ENCODE results near the gene ART4. TPM values are rescaled to one million over a fixed set of nuclear protein-coding genes. Genes with fewer than 3 reads are reported as not detected.
A peak's percentile ranks its signal among the peaks of the same experiment; 100 is the strongest.

The ART4 gene
- total and polyA plus RNA-seq, 4 donors = 10.5 to 40.7 (median 22.2) TPM

- no peaks in the 10 kb centered on the region for H3K9me3 ChIP-seq (ENCODE audit: control insufficient read depth in 4 of 4, low read length in 3 of 4)
- H3K27ac ChIP-seq (ENCODE audit: low read depth in 1 of 2, low read length in 2 of 2) = no peak overlapping the region
- DNase-seq (ENCODE audit: low spot score) = no peak
- no peaks in the 10 kb centered on the region for H3K27me3 ChIP-seq (ENCODE audit: control insufficient read depth in 4 of 4, insufficient read depth in 4 of 4, low read length in 3 of 4)
- no peaks in the 10 kb centered on the region for H3K36me3 ChIP-seq (ENCODE audit: control insufficient read depth in 4 of 4, insufficient read depth in 3 of 4, low read depth in 1 of 4, low read length in 3 of 4)
- TF ChIP-seq TAF1 (conservative IDR thresholded peaks at IDR 0.05) (no peak), REST (IDR thresholded peaks at IDR 0.05) (no peak), GABPA (IDR thresholded peaks at IDR 0.05 in 1 of 2, conservative IDR thresholded peaks at IDR 0.05 in 1 of 2) (no peak), HNF4G (IDR thresholded peaks at IDR 0.05) (no peak), ATF3 (IDR thresholded peaks at IDR 0.05) (no peak), YY1 (IDR thresholded peaks at IDR 0.05) (no peak), EGR1 (IDR thresholded peaks at IDR 0.05; ENCODE audit: low read depth in 2 of 2) (no peak), FOXA1 (IDR thresholded peaks at IDR 0.05) (no peak), NR2F2 (IDR thresholded peaks at IDR 0.05) (no peak)
- H3K4me3 ChIP-seq (ENCODE audit: low read depth in 1 of 3, low read length in 3 of 3) = no peak overlapping the region
- H3K4me1 ChIP-seq (ENCODE audit: control insufficient read depth in 4 of 4, insufficient read depth in 4 of 4, low read length in 3 of 4) = peaks cover 0 to 14% (median 2%) of the 10 kb centered on the region in 4 donors
- no peak overlapping the region for H3K9ac ChIP-seq (ENCODE audit: low read depth in 1 of 2, low read length in 2 of 2)
- 92% methylated on average over 2 of the region's 2 CpGs for WGBS
Measured at GRCh38 chr12:14811486-14811885, 31.8 kb downstream of the ART4 start.

- peak; percentile 89 for TF ChIP-seq RAD21 (IDR thresholded peaks at IDR 0.05)
- peak; percentile 8 for TF ChIP-seq TAF1 (conservative IDR thresholded peaks at IDR 0.05)
- TF ChIP-seq YY1 (IDR thresholded peaks at IDR 0.05) = peak; percentile 49
- no peak for TF ChIP-seq FOXA2 (IDR thresholded peaks at IDR 0.05)
- peak; percentile 63 for TF ChIP-seq CTCF (IDR thresholded peaks at IDR 0.05; ENCODE audit: low read depth, low read length, missing input control)
- no peak overlapping the region for H3K27ac ChIP-seq (ENCODE audit: low read depth in 1 of 2, low read length in 2 of 2)
- H3K4me1 ChIP-seq (ENCODE audit: control insufficient read depth in 4 of 4, insufficient read depth in 4 of 4, low read length in 3 of 4) = peaks cover 0 to 14% (median 2%) of the 10 kb centered on the region in 4 donors
- no peaks in the 10 kb centered on the region for H3K36me3 ChIP-seq (ENCODE audit: control insufficient read depth in 4 of 4, insufficient read depth in 3 of 4, low read depth in 1 of 4, low read length in 3 of 4)
- H3K9ac ChIP-seq (ENCODE audit: low read depth in 1 of 2, low read length in 2 of 2) = no peak overlapping the region
- no peak overlapping the region for H3K4me3 ChIP-seq (ENCODE audit: low read depth in 1 of 3, low read length in 3 of 3)
- no peaks in the 10 kb centered on the region for H3K9me3 ChIP-seq (ENCODE audit: control insufficient read depth in 4 of 4, low read length in 3 of 4)
- no peaks in the 10 kb centered on the region for H3K27me3 ChIP-seq (ENCODE audit: control insufficient read depth in 4 of 4, insufficient read depth in 4 of 4, low read length in 3 of 4)
- peak; percentile 41 for DNase-seq (ENCODE audit: low spot score)
- 99% methylated on average over 1 of the region's 1 CpG for WGBS
Measured at GRCh38 chr12:14810953-14811483, 32.3 kb downstream of the ART4 start.
